Non-pigmented ciliary epithelial cell (primary cell): ENCODE measurements around the gene ISM1.

Experiments used
- DNase-seq: peaks from one replicate; pipeline ENCODE4 v3.0.0-alpha.2; 2010; ENCODE audit warnings: low read depth

Gene ISM1

DNA sequence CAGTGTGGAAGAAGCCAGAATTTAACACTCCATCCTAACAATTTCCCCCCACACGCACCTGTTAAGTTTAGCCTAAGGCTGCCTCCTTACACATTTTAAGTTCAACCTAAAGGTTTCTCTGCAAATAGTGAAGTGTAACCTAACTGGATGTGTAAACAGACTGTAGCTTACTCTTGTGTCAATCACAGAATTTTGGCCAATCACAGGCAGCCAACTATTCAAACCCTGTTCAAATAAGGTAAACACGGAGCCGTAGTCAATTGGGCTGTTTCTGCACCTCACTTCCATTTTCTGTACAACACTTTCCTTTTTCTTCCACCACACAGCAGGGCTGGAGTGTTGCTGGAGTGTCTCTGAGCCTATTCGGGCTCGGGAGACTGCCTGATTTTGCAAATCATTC lies 92.1 kb downstream of the ISM1 start:
- DNase-seq = no peak

DNA sequence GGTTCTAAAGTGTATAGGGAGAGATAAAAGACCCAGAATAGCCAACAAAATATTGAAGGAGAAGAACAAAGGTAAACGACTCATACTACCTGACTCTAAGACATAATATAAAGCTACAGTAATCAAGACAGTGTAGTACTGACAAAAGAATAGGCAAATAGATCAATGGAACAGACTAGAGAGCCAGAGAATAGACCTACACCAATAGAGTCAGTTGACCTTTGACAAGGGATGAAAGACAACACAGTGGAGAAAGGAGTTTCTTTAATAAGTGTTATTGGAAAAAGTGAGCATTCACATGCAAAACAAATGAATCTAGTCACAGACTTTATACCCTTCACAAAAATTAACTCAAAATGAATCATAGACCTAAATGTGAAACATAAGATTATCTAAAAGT lies 96.4 kb downstream of the ISM1 start:
- no peak for DNase-seq

DNA sequence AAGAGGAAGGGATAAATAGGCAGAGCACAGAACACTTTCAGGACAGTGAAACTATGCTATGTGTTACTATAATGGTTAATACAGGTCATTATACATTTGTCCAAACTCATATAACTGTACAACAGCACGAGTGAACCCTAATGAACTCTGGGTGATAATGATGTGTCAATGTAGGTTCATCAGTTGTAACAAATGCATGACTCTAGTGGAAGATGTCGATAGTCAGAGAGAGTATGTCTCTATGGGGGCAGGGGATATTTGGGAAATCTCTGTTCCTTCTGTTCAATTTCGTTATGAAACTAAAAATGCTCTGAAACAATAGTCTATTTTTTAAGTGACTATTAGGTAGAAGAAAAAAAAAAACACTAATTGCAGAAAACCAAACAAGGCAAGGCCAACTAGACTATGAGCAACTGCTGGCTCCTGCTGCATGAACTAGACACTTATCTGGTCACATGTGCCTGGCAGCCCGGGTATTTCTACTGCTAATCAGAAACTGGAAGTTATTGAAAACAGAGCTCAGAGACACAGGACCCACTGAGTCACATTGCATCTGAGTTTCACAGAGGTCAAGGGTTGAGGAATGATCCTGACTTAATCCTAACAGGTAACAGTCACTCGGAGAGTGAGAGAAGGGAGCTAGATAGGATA lies 97.9 kb downstream of the ISM1 start:
- DNase-seq = no peak

DNA sequence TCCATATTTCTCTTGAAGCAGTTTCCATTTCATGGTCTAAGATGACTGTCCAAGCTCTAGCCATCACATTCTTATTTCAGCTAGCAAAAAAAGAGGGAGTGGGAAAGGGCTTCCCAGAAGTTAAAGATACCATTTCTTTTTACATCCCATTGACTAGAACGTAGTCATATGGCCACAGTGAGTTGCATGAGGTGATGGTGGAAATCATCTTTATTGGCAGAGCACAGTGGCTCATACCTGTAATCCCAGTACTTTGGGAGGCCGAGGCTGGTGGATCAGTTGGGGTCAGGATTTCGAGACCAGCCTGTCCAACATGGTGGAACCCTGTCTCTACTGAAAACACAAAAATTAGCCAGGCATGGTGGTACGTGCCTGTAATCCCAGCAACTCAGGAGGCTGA lies 99.6 kb downstream of the ISM1 start:
- DNase-seq = no peak

DNA sequence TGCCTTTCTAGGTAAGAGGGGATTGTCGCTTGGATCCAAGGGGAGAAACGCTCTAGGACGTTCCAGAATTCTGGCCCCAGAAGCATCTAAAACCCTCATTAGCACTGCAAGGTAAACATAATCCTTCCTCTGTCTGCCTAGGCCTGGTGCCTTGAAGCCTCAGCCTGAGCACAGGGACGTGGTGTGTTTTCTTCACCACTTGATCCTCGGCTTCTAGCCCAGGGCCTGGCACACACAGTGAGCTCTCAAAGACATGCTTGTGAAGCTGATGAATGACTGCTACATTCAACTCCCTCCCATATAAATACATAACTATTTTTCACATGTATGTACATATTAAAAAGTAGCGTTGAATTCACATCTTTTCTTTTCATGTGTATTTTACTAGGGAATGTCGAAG lies 100.3 kb downstream of the ISM1 start:
- no peak for DNase-seq

DNA sequence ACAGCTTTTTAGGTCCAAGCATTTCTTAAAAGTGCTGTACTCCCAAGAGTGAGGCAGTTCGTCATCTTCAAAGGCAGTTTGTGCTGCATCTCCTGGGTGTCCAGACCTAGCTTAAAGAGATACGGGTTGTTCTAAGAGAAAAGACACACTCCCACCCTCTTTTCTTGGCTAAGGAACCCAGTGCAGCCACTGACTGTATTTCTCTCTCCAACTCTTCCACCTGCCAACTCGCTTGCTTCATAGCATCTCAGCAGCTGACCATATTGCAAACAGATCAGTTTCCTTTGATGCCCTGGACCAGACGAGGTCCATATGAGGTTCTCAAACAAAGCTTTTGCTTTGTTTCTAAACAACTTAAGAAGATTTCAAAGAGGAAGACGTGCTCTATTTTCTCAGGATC lies 101.1 kb downstream of the ISM1 start:
- no peak for DNase-seq

DNA sequence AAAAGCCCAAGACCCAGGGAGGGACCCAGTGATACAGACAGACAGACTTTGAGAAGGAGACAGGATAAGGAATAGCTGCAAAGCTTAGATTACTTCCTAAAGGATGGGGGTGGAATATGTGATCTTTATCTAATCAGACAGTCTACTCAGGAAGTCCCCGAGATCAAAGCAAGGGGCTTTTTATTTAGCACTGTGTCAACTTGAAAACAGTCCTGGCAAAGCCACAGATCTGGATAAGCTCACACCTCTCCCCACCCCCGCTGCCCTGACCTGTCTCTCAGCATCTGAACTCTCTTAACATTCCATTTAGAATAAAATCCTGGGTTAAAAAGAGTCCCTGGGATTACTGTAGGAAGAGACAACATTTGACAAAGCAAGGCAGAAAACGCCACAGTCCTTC lies 101.5 kb downstream of the ISM1 start:
- no peak for DNase-seq

DNA sequence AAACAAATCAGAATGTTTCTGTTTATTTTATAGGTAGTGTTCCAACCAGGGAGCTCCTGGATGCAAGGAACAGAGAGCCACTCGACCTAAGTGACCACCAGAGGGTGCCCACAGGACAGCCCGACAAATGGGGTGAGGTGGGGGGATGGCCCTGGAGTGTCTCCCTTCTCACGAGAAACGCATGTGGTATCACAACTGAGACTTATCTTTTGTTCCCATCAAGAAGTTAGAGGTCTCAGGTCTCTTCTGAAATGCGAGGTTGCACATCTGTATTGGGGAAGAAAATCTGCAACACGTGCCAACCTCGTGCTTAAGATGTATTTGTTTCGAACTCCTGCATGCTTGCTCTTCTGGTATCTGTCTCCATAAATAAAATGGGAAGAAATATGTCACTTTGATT lies 104.0 kb downstream of the ISM1 start:
- no peak for DNase-seq

DNA sequence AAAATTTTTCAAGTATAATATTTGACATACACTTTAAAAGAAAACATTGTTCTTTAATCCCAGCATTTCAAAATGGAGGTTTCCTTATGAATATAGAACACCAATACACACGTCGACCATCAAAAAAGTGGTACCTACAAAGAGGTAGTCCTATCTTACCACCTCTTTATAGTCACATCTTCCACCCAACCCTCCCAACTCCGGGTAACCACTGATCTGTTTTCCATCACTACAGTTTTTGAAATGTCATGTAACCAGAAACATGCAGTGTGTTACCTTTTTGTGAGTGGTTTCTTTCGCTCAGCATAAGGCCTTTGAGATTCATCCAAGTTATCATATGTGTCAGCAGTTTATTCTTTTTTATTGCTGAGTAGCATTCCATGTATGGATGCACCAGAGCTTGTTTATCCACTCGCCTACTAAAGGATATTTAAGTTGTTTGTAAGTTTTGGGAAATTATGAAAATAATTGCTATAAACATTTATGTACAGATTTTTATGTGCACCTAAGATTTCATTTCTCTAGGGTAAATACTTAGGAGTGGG lies 104.8 kb downstream of the ISM1 start:
- no peak for DNase-seq

DNA sequence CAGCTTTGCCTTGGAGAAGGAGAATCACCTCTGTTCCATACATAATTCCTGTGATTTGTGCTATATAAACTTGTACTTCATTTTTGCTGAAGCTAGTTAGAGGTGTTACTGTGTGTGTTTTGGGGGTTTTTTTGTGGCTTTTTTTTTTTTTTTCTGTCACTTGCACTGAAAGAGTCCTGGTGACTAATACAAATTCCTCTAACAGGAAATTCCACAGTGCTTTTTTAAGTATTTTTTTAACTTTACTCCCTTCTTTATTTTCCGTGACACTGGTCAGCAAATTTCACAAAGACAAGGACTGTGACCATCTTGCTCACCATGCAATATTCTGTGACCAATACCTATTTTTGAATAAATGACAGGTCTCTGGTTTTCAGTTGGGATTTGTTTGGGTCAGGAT lies 110.5 kb downstream of the ISM1 start:
- no peak for DNase-seq

DNA sequence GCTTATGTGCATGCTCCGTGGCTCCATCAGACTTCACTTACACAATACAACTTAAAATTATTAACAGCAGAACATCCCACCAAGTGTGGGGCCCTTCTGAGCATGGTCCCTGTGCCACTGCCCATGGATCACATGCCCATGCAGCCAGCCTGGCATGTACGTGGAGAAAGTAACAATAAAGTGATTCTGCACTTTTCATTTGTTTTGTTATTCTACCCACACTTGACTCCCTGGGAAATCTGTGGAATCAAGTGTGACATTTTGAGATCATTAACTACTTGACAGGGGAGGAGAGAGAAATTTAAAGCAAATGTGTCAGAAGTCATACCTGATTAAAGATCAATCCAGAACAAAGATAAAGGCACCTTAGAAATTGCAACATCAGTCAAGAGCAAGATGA lies 112.0 kb downstream of the ISM1 start:
- DNase-seq = no peak

DNA sequence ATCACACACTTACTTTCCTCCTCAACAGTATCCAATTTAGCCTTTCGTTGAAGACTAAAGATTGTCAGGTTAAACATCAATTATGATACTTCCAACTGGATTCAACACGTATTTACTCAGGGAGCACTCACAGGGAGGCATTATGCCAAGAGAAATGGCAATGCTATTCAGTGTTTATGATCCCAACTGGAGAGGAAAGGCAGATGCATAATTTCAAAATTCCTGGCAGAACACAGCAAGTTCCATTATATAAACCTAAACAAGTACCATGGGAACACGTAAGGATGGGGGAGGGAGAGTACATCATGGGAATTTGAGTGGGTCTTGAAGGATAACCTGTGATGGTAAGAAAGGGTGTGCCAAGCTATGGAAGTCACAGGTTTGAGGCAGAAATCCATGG lies 112.7 kb downstream of the ISM1 start:
- DNase-seq = no peak

DNA sequence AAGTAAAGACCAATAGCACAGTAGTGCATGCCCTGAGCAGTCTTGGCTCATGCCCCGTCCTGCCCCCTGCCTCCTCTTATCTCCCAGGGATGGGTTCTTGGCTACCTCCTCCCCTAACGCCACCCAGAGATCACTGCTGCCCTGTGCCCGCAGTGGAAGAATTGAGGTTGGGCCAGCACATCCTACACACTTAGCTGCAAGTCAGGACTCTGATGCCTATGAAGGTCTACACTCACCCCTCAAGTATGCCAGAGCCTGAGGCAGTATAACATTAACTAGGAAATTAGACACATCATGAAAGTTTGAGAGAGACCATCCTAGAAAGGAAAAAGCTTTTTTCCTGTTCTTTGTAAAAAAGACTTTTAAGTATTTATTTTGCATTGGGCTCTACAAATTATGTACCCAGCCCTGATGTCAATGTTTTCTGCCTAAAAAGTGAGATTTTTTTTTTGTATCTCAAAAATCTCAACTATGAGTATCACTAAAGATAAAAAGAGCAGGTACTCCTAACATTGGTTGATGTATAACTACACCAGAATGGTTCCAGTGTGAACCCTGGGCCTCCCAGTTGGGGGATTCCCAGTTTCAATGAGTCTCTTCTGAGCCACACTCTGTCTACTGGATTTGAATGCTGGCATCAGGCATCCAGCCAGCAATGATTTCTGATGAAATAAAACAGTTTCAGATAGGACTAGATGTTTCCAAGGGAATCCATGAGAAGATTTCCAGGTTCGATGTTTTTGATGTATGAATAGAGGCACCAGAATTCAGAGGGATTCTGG lies 115.4 kb downstream of the ISM1 start:
- DNase-seq = no peak

DNA sequence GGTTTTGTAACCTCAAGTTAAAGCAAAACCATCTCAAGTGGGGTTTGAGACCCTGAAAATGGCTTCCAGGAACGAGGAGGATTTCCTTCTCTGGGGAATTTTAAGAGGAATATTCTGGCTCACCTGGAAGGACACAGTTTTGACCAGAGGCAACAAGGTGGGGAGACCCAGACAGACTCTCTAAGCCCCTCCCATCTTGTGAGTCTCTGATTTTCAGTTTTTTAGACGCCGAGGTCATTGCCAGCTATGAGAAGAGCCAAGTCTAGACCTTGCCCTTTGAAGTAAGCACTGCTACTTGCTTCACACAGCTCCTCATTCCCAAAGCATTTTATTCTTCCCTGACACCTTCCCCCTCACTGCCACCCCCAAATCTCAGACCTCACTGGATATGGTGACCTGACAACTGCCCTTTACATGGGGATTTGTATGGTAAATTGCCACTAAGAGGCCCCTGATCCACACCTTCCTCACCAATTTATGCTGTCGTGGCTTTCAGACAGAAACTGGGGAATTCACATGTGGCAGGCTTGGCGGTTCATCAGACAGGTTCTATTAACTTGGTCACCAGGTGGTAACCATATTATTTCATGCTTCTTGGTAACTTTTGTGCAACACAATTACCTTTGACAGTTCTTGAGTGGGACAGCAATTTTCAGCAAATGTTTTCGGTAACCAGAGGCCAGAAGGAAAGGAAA lies 116.2 kb downstream of the ISM1 start:
- DNase-seq = no peak

DNA sequence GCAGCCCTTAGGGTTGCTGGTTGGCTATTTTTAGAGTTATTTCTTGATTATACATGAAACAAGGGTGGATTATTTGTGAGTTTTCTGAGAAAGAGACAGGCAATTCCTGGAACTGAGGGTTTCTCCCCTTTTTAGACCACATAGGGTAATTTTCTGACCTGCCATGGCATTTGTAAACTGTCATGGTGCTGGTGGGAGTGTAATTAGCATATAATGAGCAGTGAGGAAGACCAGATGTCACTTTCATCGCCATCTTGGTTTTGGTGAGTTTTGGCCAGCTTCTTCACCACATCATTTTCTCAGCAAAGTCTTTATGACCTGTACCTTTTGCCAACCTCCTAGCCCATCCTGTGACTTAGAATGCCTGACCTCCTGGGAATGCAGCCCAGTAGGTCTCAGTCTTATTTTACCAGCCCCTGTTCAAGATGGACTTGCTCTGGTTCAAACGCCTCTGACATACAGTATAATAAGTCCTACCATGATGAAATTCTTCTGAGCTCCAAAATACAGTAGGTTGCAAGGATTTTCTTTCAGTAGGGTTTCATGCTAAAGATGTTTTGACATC lies 117.1 kb downstream of the ISM1 start:
- no peak for DNase-seq

DNA sequence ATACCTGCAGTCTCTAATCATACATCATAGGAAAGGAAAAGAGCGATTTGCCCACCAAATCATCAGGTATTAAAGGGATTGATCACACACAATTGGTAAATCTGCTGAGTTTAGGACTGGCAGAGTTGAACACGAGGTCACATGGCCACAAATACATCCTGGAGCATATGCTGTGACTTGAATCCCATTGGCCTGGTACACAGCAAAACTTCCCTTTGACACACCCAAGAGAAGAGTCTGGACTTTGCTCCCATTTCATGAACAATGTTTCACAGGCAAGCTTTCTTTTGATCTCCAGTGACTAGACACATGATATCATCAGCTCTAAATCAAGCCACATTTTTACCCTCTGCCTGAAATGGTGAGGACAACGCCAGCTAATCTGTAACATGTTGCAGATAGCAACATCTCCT lies 117.9 kb downstream of the ISM1 start:
- DNase-seq = no peak

DNA sequence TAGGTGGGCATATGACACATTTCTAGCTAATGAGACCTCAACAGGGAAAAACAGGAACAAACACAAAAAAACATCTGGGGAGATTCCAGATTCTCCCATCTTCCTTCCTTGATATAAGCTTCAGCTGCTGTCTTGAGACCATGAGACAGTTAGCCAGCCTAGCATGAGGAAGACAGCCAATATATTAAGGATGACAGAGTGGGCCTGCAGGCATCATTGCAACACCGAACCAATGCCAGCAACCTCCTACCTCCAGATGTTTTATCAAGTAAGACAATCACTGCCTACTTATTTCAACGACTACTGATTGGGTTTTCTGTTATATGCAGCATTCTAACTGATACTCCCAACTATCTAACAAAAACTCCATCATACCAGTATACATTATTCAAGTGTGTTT lies 119.0 kb downstream of the ISM1 start:
- DNase-seq = no peak

DNA sequence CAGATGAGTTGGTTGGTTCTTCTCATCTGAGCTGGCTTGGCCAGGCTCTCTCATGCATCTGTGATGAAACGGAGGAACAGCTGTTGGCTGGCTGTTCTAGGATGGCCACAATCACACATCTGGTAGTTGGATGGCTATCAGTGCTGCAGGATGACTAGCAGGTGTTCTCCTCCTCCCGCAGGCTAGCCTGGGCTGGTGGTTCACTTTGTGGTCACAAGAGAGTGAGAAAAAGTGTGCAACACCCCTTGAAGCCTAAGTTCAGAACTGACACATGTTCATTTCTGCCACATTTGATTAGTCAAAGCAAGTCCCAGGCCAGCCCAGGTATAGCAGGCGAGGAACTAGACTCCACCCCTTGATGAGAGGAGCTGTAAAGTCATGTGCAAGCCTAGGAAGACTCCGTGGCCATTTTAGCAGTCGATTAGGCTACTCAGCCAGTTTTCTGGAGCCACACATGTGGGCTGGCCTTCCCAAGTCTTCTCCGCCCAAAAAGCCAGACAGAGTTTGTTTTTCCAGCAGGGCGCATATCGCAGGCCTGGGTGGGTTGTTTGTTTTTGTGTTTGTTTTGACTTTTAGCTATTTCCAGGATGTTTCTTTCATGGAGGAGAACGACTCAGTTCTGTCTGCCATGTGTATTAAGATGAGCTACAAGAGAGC lies 120.8 kb downstream of the ISM1 start:
- no peak for DNase-seq

DNA sequence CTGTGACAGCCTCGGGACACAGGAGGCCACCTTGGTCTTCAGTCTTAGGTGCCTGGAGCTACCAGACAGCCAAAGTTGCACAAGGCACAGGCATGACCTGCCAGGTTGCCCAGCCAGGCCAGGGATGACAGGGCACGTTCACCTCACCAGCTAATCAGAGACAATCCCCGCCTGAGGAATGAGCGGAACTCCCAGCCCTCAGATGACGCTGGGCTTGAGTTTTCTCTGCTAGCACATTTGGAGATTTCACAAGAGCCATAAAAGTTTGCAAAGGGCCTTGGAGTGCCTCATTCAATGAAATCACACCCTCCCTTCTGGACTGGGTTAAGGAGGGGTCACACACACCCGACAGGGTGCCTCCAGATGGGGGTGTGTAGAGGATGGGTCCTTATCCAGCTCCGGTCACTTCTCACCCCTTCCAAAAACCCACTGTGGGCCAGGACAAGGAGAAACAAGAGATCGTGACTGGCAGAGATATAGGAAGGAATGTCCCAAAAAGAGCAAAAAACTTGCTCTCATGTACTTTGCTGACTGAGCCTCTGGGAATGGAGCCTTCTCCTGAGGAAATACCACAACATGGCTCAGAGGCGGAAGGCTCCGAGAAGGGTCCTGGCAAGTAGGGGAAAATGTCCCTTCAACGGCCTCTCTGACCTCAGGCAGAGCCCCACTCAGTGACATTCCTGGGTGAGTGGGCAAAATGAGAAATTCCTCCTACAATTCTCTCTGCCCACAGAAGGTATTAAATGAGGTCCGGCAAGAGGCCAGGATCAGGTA lies 121.6 kb downstream of the ISM1 start:
- no peak for DNase-seq

DNA sequence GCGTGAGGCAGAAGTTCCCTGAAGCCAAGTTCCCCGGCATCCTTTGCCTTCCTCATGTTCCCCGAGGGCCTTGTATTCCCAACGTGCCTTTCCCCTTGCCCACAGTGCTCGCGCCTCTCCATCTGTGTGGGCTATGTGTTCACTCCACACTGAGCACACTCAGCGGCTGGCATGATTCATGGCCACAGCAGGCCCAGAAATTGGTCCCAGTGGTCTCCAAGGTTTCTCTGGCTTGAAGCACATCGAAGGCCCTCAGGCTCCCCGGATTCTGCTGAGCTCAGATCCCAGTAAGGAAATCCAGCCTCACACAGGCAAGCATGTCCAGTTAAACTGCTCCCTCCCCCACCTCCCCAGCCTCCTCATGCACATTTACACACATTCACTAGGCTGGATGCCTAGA lies 123.6 kb downstream of the ISM1 start:
- DNase-seq = no peak
